Measurements from ENCODE around the gene FAM83E.
"Not testable (repeated sequence)": the region's sequence is repeated elsewhere in the genome, so short reads cannot be mapped to it uniquely, and the experiment has no call there.

The FAM83E gene

DNA sequence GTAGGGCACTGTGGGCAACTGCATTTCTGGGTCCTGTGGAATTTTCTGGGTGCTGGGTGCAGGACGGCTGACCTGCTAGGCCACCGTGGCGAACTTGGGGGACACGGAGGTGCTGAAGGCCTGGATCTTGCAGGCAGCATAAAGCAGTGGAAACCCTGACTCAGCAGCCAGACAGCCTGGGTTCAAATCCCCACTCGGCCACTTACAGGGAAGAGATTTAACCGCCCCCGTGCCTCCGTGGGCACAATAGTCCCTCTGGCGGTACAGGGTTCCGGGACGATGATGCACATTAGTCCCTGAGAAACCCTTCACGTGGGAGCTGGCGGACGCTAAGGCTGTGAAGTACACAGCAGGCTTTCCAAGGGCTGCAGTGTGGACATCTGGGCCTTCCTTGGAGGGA, 3.0 kb downstream of the FAM83E start:
- DNase-seq, result no peak

DNA sequence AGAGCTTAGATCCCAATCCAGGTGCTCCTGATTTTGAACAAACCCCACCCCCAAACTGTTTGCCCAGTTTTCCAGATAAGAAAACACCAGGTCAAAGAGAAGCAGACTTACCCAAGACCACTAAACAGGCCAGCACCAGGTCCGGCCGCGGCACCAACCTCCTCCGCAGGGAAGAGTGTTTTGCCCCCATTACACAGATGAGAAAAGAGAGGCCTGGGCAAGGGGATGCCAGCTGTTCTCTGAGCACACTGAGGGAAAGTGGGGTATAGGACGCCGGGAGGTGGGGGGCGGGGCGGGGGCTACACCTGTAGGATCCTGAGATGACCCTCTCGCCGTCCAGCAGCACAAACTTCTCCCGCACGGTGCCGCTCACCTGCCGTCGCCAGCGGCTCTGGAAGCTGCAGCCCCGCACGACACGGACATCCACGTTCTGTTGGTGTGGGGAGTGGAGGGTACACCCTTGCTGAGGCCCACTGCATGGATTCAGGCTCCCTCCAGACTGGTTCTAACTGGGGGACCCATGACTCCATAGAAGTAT, 5.2 kb downstream of the FAM83E start:
- DNase-seq, result no peak

DNA sequence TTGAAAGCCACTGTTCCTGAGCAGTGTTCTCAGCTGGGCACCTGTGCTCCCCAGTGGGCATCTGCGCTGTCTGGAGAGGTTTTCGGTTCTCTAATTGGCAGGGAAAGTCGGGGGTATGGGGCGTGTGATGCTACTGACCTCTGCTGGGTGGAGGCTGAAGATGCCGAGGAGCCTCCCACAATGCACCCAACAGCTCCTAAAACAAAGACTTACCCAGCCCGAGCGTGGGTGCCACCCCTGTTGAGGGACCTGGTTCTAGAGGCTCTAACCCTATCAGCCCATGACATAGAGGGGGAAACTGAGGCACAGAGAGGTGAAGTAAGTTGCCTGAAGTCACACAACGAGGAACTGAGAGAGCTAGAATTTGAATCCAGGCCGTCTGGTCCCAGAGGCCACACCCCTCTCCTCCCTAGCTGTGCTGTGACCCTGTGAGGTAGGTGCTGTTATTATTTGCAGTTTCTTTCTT, 6.0 kb downstream of the FAM83E start:
- peak in 5 of 14 donors; percentile 9 to 46 (median 18) for DNase-seq

DNA sequence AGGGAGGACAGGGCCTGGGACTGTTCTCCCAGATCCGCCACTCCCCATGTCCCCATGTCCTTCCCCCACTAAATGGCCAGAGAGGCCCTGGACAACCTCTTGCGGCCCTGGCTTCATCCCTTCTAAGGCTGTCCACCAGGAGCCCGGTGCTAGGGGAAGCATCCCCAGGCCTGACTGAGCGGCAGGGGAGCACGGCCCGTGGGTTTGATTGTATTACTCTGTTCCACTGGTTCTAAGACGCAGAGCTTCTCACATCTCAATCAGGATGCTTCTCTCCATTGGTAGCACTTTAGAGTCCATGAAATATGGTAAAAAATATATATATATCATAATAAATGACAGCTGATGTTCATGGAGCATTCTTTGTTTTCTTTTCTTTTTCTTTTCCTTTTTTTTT, 7.5 kb downstream of the FAM83E start:
- no peak for DNase-seq

DNA sequence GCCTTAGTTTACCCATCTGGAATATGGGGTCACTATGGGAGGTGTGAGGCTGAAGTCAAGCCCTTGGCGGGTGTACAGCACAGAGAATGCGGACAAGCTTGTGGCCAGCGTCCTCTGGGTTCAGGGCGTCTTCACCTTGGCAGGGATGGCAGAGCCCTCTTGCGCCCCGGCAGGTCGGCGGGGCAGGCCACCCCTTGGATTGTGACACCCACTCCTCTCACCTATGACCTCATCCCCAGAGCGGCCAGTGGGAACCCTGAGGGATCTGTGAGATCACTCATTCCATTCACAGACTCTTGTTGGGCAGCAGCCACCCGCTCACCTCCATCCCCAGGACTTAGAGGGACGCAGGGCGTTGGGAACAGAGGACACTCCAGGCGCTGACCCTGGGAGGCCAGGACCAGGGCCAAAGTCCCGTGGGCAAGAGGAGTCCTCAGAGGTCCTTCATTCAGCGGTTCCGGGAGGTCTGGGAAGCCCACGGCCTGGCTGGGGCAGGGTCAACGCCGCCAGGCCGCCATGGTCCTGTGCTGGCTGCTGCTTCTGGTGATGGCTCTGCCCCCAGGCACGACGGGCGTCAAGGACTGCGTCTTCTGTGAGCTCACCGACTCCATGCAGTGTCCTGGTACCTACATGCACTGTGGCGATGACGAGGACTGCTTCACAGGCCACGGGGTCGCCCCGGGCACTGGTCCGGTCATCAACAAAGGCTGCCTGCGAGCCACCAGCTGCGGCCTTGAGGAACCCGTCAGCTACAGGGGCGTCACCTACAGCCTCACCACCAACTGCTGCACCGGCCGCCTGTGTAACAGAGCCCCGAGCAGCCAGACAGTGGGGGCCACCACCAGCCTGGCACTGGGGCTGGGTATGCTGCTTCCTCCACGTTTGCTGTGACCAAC, 8.2 kb downstream of the FAM83E start, which contains the start of gene SPACA4:
Gene SPACA4, plus strand, starts transcription at position 280 of the 896 bp plus-strand sequence. Its CDS starts 237 bp downstream, at position 517.
- DNase-seq, result no peak

DNA sequence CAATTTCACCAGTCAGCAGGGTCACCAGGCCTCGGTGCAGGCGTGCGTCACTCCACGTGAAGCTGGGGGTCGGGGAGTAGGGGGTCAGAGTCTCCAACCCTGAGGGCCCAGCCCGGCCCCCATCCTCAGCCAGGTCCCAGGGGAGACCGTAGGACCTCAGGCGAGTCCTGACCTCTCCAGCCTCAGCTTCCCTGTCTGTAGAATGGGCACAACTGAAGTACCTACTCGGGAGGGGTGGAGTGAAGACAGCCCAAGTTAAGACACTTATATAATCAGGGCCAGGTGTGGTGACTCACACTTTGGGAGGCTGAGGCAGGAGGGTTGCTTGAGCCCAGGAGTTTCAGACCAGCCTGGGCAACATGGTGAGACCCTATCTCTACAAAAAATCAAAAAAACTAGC, 11.0 kb downstream of the FAM83E start:
- no peak for DNase-seq

DNA sequence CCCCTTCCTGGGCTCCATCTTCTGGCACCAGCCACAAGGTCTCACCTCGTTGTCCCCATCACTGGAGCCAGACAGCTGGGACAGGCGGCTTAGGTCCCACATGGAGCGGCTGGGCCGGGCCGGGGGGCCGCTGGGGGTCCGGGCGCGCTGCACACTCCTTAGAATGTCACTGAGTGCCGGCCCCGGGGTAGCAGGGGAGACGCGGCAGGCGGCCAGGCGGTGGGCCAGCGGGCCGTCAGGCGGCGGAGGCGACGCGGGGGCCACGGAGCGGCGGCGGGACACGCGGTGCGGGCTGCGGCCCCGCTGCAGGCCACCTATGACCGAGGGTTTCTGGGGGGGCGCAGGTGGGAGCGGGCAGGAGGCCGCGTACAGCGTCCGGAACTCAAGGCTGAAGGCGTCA, 11.4 kb downstream of the FAM83E start:
- no peak for DNase-seq

DNA sequence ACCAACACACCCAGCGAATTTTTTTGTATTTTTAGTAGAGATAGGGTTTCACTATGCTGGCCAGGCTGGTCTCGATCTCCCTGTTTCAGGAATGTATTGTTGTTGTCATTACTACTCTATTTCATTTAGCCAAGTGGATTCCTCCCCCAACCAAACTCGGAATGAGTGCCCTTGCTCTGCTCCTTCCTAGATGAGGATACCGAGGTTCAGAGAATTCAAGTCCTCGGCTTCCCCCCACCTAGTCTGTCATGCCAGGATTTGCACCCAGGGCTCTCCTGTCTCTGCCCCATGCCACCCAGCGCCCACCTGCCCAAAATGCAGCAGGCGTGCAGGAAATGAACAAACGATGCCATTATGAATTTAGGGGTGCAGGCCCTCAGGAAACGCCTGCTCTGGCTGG, 11.9 kb downstream of the FAM83E start:
- DNase-seq, result no peak

DNA sequence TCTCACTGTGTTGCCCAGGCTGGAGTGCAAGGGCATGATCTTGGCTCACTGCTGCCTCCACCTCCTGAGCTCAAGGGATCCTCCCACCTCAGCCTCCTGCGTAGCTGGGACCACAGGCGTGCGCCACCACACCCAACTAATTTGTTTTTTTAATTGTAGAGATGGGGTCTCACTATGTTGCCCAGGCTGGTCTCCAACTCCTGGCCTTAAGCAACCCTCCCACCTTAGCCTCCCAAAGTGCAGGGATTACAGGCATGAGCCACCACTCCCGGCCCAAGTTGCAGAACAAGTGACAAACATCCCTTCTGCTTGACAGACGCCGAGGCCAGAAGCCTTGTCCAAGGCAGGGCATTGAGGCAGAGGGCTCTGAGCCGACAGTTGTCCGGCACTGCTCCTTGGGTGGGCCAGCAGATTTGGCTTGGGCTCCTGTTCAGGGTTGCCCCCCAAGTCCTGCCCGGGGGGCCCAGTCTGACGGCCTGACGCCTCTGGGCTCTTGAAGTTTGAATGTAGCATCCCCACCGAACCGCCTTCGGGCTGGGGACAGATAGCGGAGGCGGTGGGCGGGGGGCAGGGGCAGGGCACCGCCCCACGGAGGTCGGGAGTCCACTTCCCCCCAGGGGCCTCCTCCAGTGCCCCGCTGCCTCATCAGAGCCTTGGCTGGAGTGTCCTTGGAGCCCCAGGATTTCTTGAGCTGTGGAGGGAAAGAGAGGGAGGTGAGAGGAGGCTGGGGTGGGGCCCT, 14.0 kb downstream of the FAM83E start:
- no peak for DNase-seq

DNA sequence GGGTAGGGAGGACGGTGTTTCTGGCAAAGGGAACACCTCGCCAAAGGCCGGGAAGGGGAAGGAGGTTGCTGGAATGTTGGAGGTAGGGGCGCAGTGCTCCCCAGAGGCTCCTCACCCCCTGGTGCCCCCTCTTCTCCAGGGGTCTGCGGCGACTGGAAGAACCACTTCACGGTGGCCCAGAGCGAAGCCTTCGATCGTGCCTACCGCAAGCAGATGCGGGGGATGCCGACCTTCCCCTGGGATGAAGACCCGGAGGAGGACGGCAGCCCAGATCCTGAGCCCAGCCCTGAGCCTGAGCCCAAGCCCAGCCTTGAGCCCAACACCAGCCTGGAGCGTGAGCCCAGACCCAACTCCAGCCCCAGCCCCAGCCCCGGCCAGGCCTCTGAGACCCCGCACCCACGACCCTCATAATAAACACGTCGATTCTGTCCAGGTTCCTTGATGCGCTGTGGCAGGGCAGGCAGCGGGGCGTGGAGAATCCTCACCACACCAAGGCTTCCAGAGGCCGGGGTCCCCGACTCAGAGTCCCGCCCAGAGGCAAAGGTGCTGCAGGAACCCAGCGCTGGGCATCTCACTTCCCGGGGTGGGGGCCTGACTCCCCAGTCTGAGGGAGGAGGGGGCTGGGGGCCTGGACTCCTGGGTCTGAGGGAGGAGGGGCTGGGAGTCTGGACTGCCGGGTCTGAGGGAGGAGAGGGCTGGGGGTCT, 15.7 kb downstream of the FAM83E start:
- no peak for DNase-seq

DNA sequence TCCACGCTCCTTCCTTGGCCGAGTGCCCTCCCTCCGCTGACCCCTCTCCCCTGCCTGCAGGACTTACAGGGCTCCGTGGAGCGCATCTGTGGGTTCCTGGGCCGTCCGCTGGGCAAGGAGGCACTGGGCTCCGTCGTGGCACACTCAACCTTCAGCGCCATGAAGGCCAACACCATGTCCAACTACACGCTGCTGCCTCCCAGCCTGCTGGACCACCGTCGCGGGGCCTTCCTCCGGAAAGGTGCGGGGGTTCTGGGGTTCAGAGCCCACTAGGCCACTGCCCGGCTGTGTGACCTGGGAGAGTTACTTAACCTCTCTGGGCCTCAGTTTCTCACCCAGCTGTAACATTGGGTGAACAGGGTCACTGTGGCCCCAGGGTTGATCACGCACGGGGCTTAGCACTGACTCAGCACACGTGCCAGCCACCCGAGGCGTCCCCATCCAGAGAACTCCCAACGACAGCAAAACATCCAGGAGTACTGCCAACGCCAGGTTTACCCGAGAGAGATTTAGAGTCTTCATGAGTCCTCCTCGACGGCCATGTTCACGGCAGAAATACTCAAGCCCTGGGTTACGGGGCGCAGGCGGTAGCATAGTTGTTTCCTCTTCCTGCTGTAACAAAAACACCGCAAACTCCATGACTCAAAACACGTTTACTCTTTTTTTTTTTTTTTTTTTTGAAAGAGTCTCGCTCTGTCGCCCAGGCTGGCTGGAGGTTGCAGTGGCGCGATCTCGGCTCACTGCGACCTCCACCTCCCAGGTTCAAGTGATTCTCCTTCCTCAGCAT, 18.0 kb downstream of the FAM83E start:
- DNase-seq, result no peak

DNA sequence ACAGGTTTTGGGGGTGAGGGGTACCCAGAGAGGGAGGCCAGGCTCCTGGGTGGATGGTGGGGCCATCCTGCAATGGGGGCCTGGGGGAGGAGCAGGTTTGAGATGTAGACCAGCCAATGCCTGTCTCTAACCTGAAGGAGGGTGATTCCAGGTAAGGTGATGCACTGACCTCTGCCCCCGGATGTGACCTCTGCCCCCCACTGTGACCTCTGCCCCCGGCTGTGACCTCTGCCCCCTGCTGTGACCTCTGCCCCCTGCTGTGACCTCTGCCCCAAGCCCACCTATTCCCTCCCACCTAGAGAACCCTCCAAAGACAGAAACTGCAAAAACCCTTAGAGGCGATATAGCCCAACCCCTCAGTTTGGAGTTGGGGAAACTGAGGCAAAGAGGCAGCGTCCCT, 18.6 kb downstream of the FAM83E start:
- DNase-seq, result no peak

DNA sequence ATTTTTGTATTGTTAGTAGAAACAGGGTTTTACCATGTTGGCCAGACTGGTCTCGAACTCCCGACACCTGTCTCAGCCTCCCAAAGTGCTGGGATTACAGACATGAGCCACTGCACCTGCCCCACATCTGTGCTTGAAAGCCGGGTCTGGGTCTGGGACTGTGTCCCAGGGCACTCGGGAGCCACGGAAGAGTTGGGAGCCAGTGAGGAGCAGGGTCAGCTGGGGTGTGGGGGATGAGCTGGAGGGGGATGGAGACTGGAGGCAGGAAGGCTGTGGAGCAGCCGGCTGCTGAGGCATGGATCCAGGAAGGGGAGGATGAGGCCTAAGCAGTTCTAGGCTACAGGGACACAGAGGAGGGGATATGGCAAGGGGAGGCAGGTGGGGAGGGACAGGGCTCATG, 19.0 kb downstream of the FAM83E start:
- DNase-seq, result no peak

DNA sequence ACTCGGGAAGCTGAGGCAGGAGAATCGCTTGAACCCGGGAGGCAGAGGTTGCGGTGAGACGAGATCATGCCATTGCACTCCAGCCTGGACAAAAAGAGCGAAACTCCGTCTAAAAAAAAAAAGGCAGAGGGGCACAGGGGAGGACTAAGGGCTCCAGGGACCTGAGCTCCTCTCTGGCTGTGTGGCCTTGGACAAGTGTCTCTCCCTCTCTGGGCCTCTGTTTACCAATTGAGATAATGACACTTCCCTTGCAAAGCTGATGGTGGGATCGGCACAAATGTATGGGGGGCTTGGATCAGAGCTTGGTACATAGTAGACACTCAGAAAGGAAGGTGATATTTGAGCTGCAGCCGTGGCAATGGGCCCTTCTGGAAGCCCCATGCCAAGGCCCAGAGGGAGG, 19.7 kb downstream of the FAM83E start:
- DNase-seq, result no peak

DNA sequence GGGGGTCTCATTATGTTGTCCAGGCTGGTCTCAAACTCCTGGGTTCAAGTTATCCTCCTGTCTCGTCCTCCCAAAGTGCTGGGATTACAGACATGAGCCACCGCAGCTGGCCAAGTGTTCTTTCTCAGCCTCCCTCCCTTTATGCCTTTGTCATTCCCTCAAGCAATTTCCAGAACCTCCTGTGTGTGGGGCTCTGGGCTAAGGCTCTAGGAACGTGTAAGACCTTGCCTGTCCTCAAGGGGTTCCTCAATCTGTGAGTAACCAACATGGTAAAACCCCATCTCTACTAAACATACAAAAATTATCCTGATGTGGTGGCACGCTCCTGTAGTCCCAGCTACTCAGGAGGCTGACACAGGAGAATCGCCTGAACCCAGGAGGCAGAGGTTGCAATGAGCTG, 23.9 kb downstream of the FAM83E start:
- DNase-seq, result no peak

DNA sequence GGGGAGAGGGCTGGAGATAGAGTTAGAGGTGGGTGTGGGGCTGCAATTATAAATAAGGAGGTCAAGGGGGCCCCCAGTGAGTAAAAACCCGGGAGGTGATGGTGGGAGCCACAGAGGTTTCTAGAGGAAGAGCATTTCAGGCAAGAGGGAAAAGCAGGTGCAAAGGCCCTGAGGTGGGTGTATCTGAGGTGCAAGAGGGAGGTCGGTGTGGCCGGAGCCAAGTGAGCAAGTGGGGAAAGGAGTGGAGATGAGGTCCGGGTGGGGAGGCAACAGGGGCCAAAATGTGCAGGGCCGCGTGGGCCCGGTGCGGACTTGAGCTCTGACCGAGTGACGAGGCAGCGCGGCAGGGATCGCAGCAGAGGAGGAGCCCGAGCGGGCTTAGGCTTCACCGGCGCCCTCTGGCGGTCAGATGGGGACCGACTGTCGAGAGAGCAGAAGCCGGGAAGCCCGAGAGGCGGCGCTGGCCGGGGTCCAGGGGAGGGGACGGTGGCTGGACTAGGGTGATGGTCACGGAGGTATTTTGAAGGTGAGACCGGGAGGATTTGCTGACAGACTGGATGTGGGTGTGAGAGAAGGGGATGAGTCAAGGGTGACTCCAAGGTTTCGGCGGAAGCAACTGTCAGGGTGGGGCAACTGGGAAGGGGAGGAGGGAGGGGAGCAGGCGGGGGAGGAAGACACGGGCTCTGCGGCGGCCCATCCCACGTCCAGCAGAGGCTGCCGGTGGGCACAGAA, 26.0 kb downstream of the FAM83E start:
- peak in 13 of 14 donors; percentile 19 to 85 (median 62) for DNase-seq

DNA sequence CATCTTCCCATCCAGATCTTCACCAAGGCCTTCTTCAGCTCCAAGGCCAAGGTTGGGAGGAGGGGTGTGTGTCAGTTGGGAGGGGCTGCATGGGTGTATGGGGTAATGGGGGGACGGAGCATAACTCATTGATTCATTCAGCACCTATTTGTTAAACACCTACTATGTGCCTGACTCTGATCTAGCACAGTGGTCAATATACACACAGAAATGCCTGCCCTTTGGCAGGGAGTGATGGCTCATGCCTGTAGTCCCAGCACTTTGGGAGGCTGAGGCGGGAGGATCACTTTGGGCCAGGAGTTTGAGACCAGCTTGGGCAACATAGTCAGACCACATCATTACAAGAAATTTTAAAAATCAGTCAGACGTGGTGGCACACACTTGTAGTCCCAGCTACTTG, 27.5 kb downstream of the FAM83E start:
- DNase-seq, result no peak

DNA sequence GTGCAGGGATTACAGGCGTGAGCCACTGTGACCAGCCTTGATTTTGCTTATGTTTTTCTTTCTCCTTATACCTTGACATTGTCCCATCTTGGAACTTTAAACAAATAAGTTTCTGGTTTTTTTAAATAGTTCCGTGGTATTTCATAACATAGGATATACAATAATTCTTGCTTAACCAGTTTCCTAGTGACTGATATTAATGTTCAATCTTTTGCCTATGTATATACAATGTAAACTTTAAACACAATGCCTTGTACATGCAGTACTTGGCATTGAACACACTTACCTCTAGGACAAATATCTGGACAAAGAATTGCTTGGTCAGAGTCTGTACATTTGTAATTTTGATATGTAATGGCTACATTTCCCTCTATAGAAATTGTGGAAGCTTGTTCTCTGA, 32.7 kb downstream of the FAM83E start:
- no peak for DNase-seq

DNA sequence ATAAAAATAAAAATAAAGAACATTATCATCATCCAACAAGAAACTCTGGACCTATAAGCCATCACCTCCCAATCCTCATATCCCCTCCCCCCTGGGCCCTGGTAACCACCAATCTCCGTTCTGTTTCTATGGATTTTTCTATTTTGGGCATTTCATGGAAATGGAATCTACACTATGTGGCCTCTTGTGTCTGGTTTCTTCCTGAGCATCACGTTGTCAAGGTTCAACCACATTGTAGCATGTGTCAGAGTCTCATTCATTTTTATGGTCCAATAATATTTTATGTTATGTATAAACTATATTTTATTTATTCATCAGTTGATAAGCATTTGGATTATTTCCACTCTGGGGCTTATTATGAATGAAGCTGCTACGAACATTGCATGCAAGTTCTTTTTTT, 36.0 kb downstream of the FAM83E start:
- DNase-seq, result no peak

DNA sequence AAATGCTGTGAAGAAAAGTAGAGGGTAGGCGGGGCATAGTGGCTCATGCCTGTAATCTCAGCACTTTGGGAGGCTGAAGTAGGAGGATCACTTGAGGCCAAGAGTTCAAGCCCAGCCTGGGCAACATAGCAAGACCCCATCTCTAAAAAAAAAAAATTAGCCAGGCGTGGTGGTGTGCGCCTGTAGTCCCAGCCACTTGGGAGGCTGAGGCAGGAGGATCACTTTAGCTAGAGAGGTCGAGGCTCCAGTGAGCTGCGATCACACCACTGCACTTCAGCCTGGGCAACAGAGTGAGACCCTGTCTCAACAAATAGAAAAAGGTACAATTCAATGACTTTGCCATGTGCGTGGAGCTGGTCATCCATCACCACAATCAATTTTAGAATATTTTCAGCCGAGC, 37.0 kb downstream of the FAM83E start:
- DNase-seq, result not testable (repeated sequence)
